H9 (cell line): ENCODE results near the gene SMARCD2. TPM values are rescaled to one million over a fixed set of nuclear protein-coding genes. Genes with fewer than 3 reads are reported as not detected.

Experiments used
- DNase-seq: peaks from one replicate; pipeline ENCODE4 v3.0.0-alpha.2; 2017
- H2AFZ ChIP-seq: one replicate; pipeline ENCODE4 v1.6.1; 2013; ENCODE audit warnings: mild to moderate bottlenecking, low read length, control low read depth, moderate library complexity
- H2AK5ac ChIP-seq: 2 replicates; pipeline ENCODE4 v1.6.1; 2013; ENCODE audit warnings: low read length, control low read depth, mixed read lengths; ENCODE audit not compliant: insufficient read length
- H2BK120ac ChIP-seq: one replicate; pipeline ENCODE4 v1.6.1; 2013; ENCODE audit warnings: low read depth, mild to moderate bottlenecking, low read length, control low read depth, inconsistent platforms; ENCODE audit not compliant: poor library complexity, severe bottlenecking
- H2BK12ac ChIP-seq: 2 replicates; pipeline ENCODE4 v1.6.1; 2013; ENCODE audit warnings: low read length, control low read depth, mixed read lengths, low read depth; ENCODE audit not compliant: insufficient read length
- H2BK15ac ChIP-seq: 2 replicates; pipeline ENCODE4 v1.6.1; 2013; ENCODE audit warnings: low read depth, low read length, control low read depth
- H2BK20ac ChIP-seq: one replicate; pipeline ENCODE4 v1.6.1; 2013; ENCODE audit warnings: low read depth, mild to moderate bottlenecking, low read length, control low read depth, inconsistent platforms; ENCODE audit not compliant: poor library complexity, severe bottlenecking
- H2BK5ac ChIP-seq: 2 replicates; pipeline ENCODE4 v1.6.1; 2013; ENCODE audit warnings: low read length, control low read depth, mixed read lengths; ENCODE audit not compliant: insufficient read length
- H3K14ac ChIP-seq: 2 replicates; pipeline ENCODE4 v1.6.1; 2013; ENCODE audit warnings: low read length, control low read depth; ENCODE audit not compliant: insufficient read depth
- H3K18ac ChIP-seq: 2 replicates; pipeline ENCODE4 v1.6.1; 2013; ENCODE audit warnings: low read depth, mild to moderate bottlenecking, mixed read lengths, low read length, control low read depth; ENCODE audit not compliant: insufficient read length
- H3K23ac ChIP-seq: 2 replicates; pipeline ENCODE4 v1.6.1; 2013; ENCODE audit warnings: low read length, control low read depth, mixed read lengths, low read depth; ENCODE audit not compliant: insufficient read length
- H3K23me2 ChIP-seq: 2 replicates; pipeline ENCODE4 v1.6.1; 2013; ENCODE audit warnings: low read depth, mild to moderate bottlenecking, mixed read lengths, low read length, control low read depth; ENCODE audit not compliant: insufficient read length, poor library complexity, severe bottlenecking
- H3K27ac ChIP-seq: 2 replicates; pipeline ENCODE4 v1.5.1; 2013; ENCODE audit warnings: low read length, control low read depth, mixed read lengths, low read depth; ENCODE audit not compliant: insufficient read length
- H3K27me3 ChIP-seq: 2 replicates; pipeline ENCODE4 v1.6.1; 2013; ENCODE audit warnings: low read length, control low read depth, inconsistent platforms; ENCODE audit not compliant: insufficient read depth
- H3K4ac ChIP-seq: 2 replicates; pipeline ENCODE4 v1.6.1; 2013; ENCODE audit warnings: low read depth, mild to moderate bottlenecking, control low read depth, inconsistent platforms, low read length, moderate library complexity
- H3K4me1 ChIP-seq: 2 replicates; pipeline ENCODE4 v1.6.1; 2013; ENCODE audit warnings: low read length, control low read depth, inconsistent platforms; ENCODE audit not compliant: insufficient read depth
- H3K4me2 ChIP-seq: 2 replicates; pipeline ENCODE4 v1.6.1; 2013; ENCODE audit warnings: low read length, control low read depth, mixed read lengths; ENCODE audit not compliant: insufficient read length, insufficient read depth
- H3K56ac ChIP-seq: 2 replicates; pipeline ENCODE4 v1.6.1; 2013; ENCODE audit warnings: low read depth, mild to moderate bottlenecking, mixed read lengths, low read length, control low read depth; ENCODE audit not compliant: insufficient read length
- H3K79me1 ChIP-seq: 2 replicates; pipeline ENCODE4 v1.6.1; 2013; ENCODE audit warnings: low read depth, mild to moderate bottlenecking, moderate library complexity, low read length, control low read depth, inconsistent platforms; ENCODE audit not compliant: insufficient read depth, poor library complexity, severe bottlenecking
- H3K79me2 ChIP-seq: 2 replicates; pipeline ENCODE4 v1.6.1; 2013; ENCODE audit warnings: low read length, control low read depth, inconsistent platforms; ENCODE audit not compliant: insufficient read depth
- H3K9ac ChIP-seq: 2 replicates; pipeline ENCODE4 v1.6.1; 2013; ENCODE audit warnings: low read length, control low read depth, mixed read lengths; ENCODE audit not compliant: insufficient read length; ENCODE audit errors: extremely low read depth
- H3K9me3 ChIP-seq: one replicate; pipeline ENCODE4 v1.6.1; 2013; ENCODE audit warnings: low read depth, low read length, inconsistent platforms; ENCODE audit not compliant: control insufficient read depth
- H3T11ph ChIP-seq: one replicate; pipeline ENCODE4 v1.6.1; 2013; ENCODE audit warnings: mild to moderate bottlenecking, low read length, control low read depth, inconsistent platforms
- H4K20me1 ChIP-seq: one replicate; pipeline ENCODE4 v1.6.1; 2013; ENCODE audit not compliant: control insufficient read depth, insufficient read length, insufficient read depth
- H4K5ac ChIP-seq: 2 replicates; pipeline ENCODE4 v1.6.1; 2013; ENCODE audit warnings: low read depth, mild to moderate bottlenecking, mixed read lengths, low read length, control low read depth; ENCODE audit not compliant: insufficient read length
- H4K8ac ChIP-seq: replicated peaks from 2 replicates; pipeline ENCODE4 v1.6.1; 2013; ENCODE audit warnings: low read length, control low read depth, mixed read lengths, low read depth; ENCODE audit not compliant: insufficient read length
- H4K91ac ChIP-seq: 2 replicates; pipeline ENCODE4 v1.6.1; 2013; ENCODE audit warnings: low read depth, mild to moderate bottlenecking, moderate library complexity, mixed read lengths, low read length, control low read depth; ENCODE audit not compliant: insufficient read length
- H3K27ac Mint-ChIP-seq, 3 experiments: 2 replicates in 2 of 3; 3 replicates in 1 of 3; pipeline ENCODE4 v1.8.0; 2020 to 2021; ENCODE audit warnings: mixed read lengths in 3 of 3, mild to moderate bottlenecking in 1 of 3, moderate library complexity in 1 of 3
- H3K27me3 Mint-ChIP-seq: 2 replicates; pipeline ENCODE4 v1.8.0; 2021; ENCODE audit warnings: low read depth, mild to moderate bottlenecking, moderate library complexity, mixed read lengths
- H3K36me3 Mint-ChIP-seq, 3 experiments: 2 replicates in 2 of 3; 3 replicates in 1 of 3; pipeline ENCODE4 v1.8.0; 2020 to 2021; ENCODE audit warnings: low read depth in 3 of 3, mixed read lengths in 3 of 3; ENCODE audit not compliant: insufficient read depth in 1 of 3
- H3K4me1 Mint-ChIP-seq, 2 experiments: 2 replicates each; pipeline ENCODE4 v1.8.0; 2020; ENCODE audit warnings: mixed read lengths in 2 of 2
- H3K4me3 Mint-ChIP-seq, 2 experiments: 2 replicates in 1 of 2; 3 replicates in 1 of 2; pipeline ENCODE4 v1.8.0; 2020 to 2021; ENCODE audit warnings: mild to moderate bottlenecking in 2 of 2, mixed read lengths in 2 of 2, moderate library complexity in 1 of 2
- H3K9me3 Mint-ChIP-seq, 2 experiments: 2 replicates in 1 of 2; 3 replicates in 1 of 2; pipeline ENCODE4 v1.8.0; 2020; ENCODE audit warnings: mild to moderate bottlenecking in 2 of 2, mixed read lengths in 2 of 2, moderate library complexity in 1 of 2
- WGBS: extraction: QIAGEN DNeasy Blood & Tissue Kit; methylation state at CpG from one replicate; pipeline ENCODE4 v1.1.7; 2013; ENCODE audit warnings: missing lambda C conversion rate, low lambda C conversion rate, mixed read lengths; ENCODE audit not compliant: insufficient read length; ENCODE audit errors: extremely low coverage; 5-methylcytosine and 5-hydroxymethylcytosine counted together
- total RNA-seq: library from RNA; stranded (reverse); gene quantifications from 2 replicates; pipeline ENCODE4 v1.2.1, GENCODE V29; 2021
- TF ChIP-seq, protein P1 (sequence below): fragments of 200-600 bp; sonication (generic); conservative IDR thresholded peaks from 3 replicates; pipeline ENCODE4 v1.8.0; 2021; ENCODE audit warnings: antibody characterized with exemption, mild to moderate bottlenecking

The SMARCD2 gene
- total RNA-seq, 1 experiment from 2014 or later, result 68.9 TPM

DNA sequence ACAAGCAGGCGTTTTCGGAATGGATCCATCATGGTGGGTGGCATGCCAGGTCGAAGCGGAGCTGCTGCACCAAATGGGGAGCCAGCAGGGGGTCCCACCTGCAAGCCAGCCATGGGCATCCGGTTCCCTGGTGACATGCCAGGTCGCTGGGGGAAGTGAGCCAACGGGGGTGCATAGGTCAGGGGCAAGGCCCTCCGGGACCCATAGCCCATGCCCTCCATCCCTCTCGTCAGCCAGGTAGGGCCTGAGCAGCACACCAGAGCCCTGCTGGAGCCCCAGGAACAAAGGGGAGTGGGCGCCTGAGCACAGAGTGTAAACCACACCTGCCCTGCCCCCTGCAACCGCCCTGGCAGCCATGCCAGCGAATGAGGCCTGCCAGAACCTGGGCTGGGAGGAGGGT lies 5.0 kb downstream of the SMARCD2 start:
- H3K79me1 ChIP-seq, result peaks cover 3% of the 10 kb centered on the region
- no peak overlapping the region for H2BK20ac ChIP-seq
- TF ChIP-seq, protein P1, sequence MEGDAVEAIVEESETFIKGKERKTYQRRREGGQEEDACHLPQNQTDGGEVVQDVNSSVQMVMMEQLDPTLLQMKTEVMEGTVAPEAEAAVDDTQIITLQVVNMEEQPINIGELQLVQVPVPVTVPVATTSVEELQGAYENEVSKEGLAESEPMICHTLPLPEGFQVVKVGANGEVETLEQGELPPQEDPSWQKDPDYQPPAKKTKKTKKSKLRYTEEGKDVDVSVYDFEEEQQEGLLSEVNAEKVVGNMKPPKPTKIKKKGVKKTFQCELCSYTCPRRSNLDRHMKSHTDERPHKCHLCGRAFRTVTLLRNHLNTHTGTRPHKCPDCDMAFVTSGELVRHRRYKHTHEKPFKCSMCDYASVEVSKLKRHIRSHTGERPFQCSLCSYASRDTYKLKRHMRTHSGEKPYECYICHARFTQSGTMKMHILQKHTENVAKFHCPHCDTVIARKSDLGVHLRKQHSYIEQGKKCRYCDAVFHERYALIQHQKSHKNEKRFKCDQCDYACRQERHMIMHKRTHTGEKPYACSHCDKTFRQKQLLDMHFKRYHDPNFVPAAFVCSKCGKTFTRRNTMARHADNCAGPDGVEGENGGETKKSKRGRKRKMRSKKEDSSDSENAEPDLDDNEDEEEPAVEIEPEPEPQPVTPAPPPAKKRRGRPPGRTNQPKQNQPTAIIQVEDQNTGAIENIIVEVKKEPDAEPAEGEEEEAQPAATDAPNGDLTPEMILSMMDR, result no peak
- H4K20me1 ChIP-seq, result peaks cover 2% of the 10 kb centered on the region
- H3K23ac ChIP-seq, result no peak overlapping the region
- H2BK120ac ChIP-seq, result no peak overlapping the region
- no peaks in the 10 kb centered on the region for H3K27me3 Mint-ChIP-seq
- H3K4me1 Mint-ChIP-seq, result peaks cover 25 to 38% of the 10 kb centered on the region in 2 experiments
- H3K56ac ChIP-seq, result no peak overlapping the region
- no peak overlapping the region for H3T11ph ChIP-seq
- no peak overlapping the region for H2BK15ac ChIP-seq
- H3K36me3 Mint-ChIP-seq, result peaks cover 25 to 50% (median 45%) of the 10 kb centered on the region in 3 experiments
- no peak overlapping the region for H2AFZ ChIP-seq
- H4K5ac ChIP-seq, result no peak overlapping the region
- H3K9ac ChIP-seq, result no peak overlapping the region
- H3K27ac Mint-ChIP-seq, result no peak overlapping the region
- no peaks in the 10 kb centered on the region; the same call in 1 of the 2 replicates for H3K4me1 ChIP-seq
- H3K23me2 ChIP-seq, result peaks cover 10% of the 10 kb centered on the region
- no peak overlapping the region for H2AK5ac ChIP-seq
- H3K9me3 ChIP-seq, result no peaks in the 10 kb centered on the region
- no peak overlapping the region for H4K91ac ChIP-seq
- no peak overlapping the region for H3K4me3 Mint-ChIP-seq
- no peak overlapping the region for H3K4ac ChIP-seq
- no peak overlapping the region for H3K4me2 ChIP-seq
- H2BK5ac ChIP-seq, result no peak overlapping the region
- peaks cover 3% of the 10 kb centered on the region; the same call in 1 of the 2 replicates for H3K79me2 ChIP-seq
- H3K18ac ChIP-seq, result no peak overlapping the region
- DNase-seq, result no peak
- no CpG with 5 or more reads among the region's 12 CpGs for WGBS
- no peak overlapping the region for H4K8ac ChIP-seq
- H2BK12ac ChIP-seq, result no peak overlapping the region
- H3K27ac ChIP-seq, result no peak overlapping the region
- no peaks in the 10 kb centered on the region for H3K9me3 Mint-ChIP-seq
- H3K14ac ChIP-seq, result no peak overlapping the region
- H3K27me3 ChIP-seq, result no peaks in the 10 kb centered on the region
